Measurements from ENCODE around the gene SYT1. TPM values are rescaled to one million over a fixed set of nuclear protein-coding genes. Genes with fewer than 3 reads are reported as not detected.

Gene SYT1
- total RNA-seq, 1 donor from 2014 or later, result 0.30 TPM

DNA sequence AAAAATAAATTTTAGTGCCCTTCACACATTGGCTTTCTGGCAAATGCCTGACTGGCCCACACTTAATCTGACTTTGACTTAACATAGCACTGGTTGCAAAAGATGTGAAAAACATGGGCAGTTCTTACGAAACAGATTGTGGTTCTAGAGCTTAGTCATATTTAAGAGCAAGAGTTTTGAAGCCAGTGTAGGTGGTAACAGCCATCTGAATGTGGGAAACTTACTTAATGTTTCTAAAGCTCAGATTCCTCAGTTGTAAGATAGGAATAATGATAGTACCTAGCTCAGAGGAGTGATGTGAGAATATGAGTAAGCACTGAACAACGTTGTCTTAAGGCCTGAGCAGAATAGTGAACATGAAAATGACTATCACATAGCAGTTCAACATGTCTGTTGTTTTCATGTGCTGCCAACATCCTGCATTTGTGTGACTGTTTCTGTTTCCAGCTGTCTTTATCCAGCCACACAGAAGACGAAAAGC lies 262.7 kb downstream of the SYT1 start:
- TF ChIP-seq CTCF (IDR thresholded peaks at IDR 0.05; ENCODE audit: borderline replicate concordance), result no peak
- intact Hi-C loops (cut with micrococcal nuclease), result no loop called here
- Histone ChIP-seq H3K4me3 (no peak overlapping the region), H3K27ac (replicated peaks) (no peak overlapping the region), H3K36me3 (no peaks in the 10 kb centered on the region), H3K4me1 (no peaks in the 10 kb centered on the region), H3K27me3 (ENCODE audit: low read depth) (no peaks in the 10 kb centered on the region), H3K9me3 (replicated peaks) (no peaks in the 10 kb centered on the region)
- no peak for DNase-seq

DNA sequence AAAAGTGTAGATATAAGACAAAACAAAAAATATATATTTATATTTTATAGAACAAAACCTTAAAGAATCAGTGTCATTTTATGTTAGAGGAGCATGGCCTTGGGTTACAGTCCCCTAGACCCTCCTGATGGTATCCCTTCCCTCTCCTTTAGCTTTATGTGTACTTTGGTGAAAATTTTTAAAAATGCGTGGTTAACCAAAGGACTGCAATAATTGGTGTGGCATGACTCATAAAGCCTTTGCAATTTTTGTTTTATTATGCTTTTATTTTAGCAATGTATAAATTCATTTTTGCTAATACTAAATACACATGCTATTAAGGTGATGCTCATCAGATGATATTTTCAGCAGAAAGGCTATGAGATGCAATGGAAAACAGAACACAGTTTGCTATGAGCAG lies 264.4 kb downstream of the SYT1 start:
- Histone ChIP-seq H3K9me3 (replicated peaks) (peaks cover 4% of the 10 kb centered on the region), H3K27me3 (ENCODE audit: low read depth) (no peaks in the 10 kb centered on the region), H3K27ac (replicated peaks) (no peak overlapping the region), H3K4me3 (no peak overlapping the region), H3K4me1 (no peaks in the 10 kb centered on the region), H3K36me3 (no peaks in the 10 kb centered on the region)
- TF ChIP-seq CTCF (IDR thresholded peaks at IDR 0.05; ENCODE audit: borderline replicate concordance), result no peak
- no peak for DNase-seq
- intact Hi-C loops (cut with micrococcal nuclease), result no loop called here

DNA sequence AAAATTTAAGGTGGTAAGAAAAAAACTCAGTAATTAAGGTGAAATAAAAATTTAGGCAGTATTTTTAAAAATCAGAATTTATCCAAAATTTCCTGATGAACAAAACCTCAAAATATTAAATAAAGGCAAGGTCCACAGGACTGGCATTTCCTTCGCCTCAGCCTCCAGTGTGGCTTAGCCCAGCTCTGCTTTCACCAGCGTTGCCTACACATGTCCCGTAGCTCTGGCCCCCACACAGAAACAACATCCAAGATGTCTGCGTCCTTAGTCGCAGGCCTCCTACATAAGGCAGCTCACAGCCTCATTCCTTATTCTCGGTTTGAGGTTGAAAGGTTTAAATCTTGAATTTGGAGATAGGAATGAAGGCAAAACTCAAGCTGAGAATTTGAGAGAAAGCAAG lies 274.3 kb downstream of the SYT1 start:
- Histone ChIP-seq H3K9me3 (replicated peaks) (no peaks in the 10 kb centered on the region), H3K27me3 (ENCODE audit: low read depth) (no peaks in the 10 kb centered on the region), H3K4me3 (no peak overlapping the region), H3K27ac (replicated peaks) (no peak overlapping the region), H3K4me1 (no peaks in the 10 kb centered on the region), H3K36me3 (no peaks in the 10 kb centered on the region)
- no peak for DNase-seq
- no peak for TF ChIP-seq CTCF (IDR thresholded peaks at IDR 0.05; ENCODE audit: borderline replicate concordance)
- intact Hi-C loops (cut with micrococcal nuclease), result no loop called here

DNA sequence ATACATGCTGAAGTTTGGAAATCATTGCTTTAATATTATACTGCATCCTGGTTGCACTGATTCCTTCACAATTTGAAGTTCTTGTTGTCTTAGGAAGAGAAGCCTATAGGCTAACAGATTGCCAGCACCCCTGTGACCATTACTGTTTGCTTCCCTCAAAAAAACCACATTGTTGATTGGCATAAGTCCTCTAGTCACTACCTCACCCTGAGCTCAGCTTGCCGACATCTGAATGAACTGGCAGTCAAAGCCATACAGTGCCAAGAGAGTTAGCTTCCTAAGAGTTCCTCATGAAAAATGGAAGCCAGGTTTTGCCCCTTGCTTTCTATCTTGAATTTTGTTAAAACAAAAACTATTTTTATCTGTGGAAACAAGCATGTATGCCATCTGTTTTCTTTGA lies 276.1 kb downstream of the SYT1 start:
- no peak for TF ChIP-seq CTCF (IDR thresholded peaks at IDR 0.05; ENCODE audit: borderline replicate concordance)
- Histone ChIP-seq H3K36me3 (no peaks in the 10 kb centered on the region), H3K27ac (replicated peaks) (no peak overlapping the region), H3K27me3 (ENCODE audit: low read depth) (no peaks in the 10 kb centered on the region), H3K9me3 (replicated peaks) (no peaks in the 10 kb centered on the region), H3K4me1 (no peaks in the 10 kb centered on the region), H3K4me3 (no peak overlapping the region)
- DNase-seq, result no peak
- intact Hi-C loops (cut with micrococcal nuclease), result no loop called here

DNA sequence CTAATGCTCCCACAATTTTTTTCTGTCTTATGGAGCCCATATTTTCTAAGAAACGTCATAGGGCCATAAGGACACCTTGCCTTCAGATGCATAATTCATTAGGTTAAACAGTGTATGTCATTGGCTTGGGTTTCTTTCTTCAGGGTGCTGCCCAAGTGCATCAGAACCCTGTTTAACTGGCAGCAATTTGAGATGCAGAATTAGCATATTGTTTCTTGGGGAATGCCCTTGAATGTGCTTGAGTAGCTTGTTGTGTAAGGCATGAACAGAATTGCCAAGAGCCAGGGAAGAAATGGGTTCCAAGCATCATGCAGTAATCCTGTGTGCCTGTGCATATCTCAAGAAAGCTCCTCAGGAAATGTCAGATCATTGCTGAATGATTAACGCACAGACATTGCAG lies 277.2 kb downstream of the SYT1 start:
- Histone ChIP-seq H3K4me3 (no peak overlapping the region), H3K27ac (replicated peaks) (no peak overlapping the region), H3K36me3 (no peaks in the 10 kb centered on the region), H3K4me1 (no peaks in the 10 kb centered on the region), H3K27me3 (ENCODE audit: low read depth) (no peaks in the 10 kb centered on the region), H3K9me3 (replicated peaks) (no peaks in the 10 kb centered on the region)
- no peak for TF ChIP-seq CTCF (IDR thresholded peaks at IDR 0.05; ENCODE audit: borderline replicate concordance)
- no peak for DNase-seq
- intact Hi-C loops (cut with micrococcal nuclease), result no loop called here

DNA sequence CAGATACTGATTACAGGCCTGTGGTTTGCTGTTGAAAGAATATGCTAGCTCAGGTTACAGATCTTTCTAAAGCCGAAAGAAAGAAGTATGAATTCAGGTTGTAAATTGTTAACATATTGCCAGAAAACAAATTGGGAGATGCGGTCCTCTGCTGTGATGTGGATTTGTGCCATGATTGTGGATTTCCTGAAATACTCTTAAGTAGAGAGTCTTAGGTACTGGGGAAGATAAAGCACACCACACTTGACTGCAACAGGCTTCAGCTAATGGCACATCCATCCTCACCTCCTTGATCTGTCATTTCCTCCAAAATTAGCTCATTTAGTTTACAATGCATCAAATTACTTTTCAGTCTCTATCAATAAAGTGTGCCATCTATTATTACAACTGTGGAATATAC lies 279.2 kb downstream of the SYT1 start:
- no peaks in the 10 kb centered on the region for H3K27me3 ChIP-seq (ENCODE audit: low read depth)
- no peak for DNase-seq
- H3K27ac ChIP-seq (replicated peaks), result no peak overlapping the region
- H3K4me3 ChIP-seq, result no peak overlapping the region
- no peaks in the 10 kb centered on the region for H3K4me1 ChIP-seq
- H3K36me3 ChIP-seq, result no peaks in the 10 kb centered on the region
- no peak for TF ChIP-seq CTCF (IDR thresholded peaks at IDR 0.05; ENCODE audit: borderline replicate concordance)
- intact Hi-C loops (cut with micrococcal nuclease), result no loop called here
- no peaks in the 10 kb centered on the region for H3K9me3 ChIP-seq (replicated peaks)

Measured in left ventricle myocardium inferior (tissue), 1 donor.